IPS-18a (cell line): ENCODE measurements around the gene TBC1D10B.

Experiments
- H3K27ac ChIP-seq: one replicate; pipeline ENCODE4 v1.5.1; 2013; ENCODE audit warnings: low read length
- H3K27me3 ChIP-seq: one replicate; pipeline ENCODE4 v1.6.1; 2013; ENCODE audit warnings: mild to moderate bottlenecking, low read length; ENCODE audit not compliant: control insufficient read depth, insufficient read depth
- H3K36me3 ChIP-seq: one replicate; pipeline ENCODE4 v1.6.1; 2013; ENCODE audit warnings: low read depth, low read length; ENCODE audit not compliant: control insufficient read depth
- H3K4me1 ChIP-seq: one replicate; pipeline ENCODE4 v1.6.1; 2013; ENCODE audit warnings: low read depth, low read length; ENCODE audit not compliant: control insufficient read depth
- H3K4me3 ChIP-seq: one replicate; pipeline ENCODE4 v1.5.1; 2013; ENCODE audit warnings: low read length
- H3K9ac ChIP-seq: one replicate; pipeline ENCODE4 v1.6.1; 2013; ENCODE audit warnings: mild to moderate bottlenecking, low read length, moderate library complexity
- H3K9me3 ChIP-seq: one replicate; pipeline ENCODE4 v1.6.1; 2013; ENCODE audit warnings: low read depth, low read length; ENCODE audit not compliant: control insufficient read depth

The TBC1D10B gene

GRCh38 chr16:30368122-30368791 is 2.0 kb downstream of the TBC1D10B start:
- Histone ChIP-seq H3K4me3 (peak overlapping the region; percentile 50), H3K27ac (no peak overlapping the region), H3K36me3 (peaks cover 3% of the 10 kb centered on the region), H3K9ac (no peak overlapping the region), H3K9me3 (no peaks in the 10 kb centered on the region), H3K27me3 (no peaks in the 10 kb centered on the region), H3K4me1 (peaks cover 9% of the 10 kb centered on the region)

- no peaks in the 10 kb centered on the region for H3K27me3 ChIP-seq
- H3K4me3 ChIP-seq = peak overlapping the region; percentile 50
- H3K27ac ChIP-seq = no peak overlapping the region
- H3K4me1 ChIP-seq = peaks cover 9% of the 10 kb centered on the region
- no peaks in the 10 kb centered on the region for H3K9me3 ChIP-seq
- H3K9ac ChIP-seq = no peak overlapping the region
- H3K36me3 ChIP-seq = peaks cover 3% of the 10 kb centered on the region
Measured at GRCh38 chr16:30367349-30368009, 2.8 kb downstream of the TBC1D10B start.

- Histone ChIP-seq H3K27me3 (no peaks in the 10 kb centered on the region), H3K9ac (no peak overlapping the region), H3K4me1 (peaks cover 7% of the 10 kb centered on the region), H3K36me3 (peaks cover 3% of the 10 kb centered on the region), H3K4me3 (no peak overlapping the region), H3K9me3 (no peaks in the 10 kb centered on the region), H3K27ac (no peak overlapping the region)
Measured at GRCh38 chr16:30366511-30366910, 3.8 kb downstream of the TBC1D10B start.

GRCh38 chr16:30365200-30365599 is 5.1 kb downstream of the TBC1D10B start:
- H3K27me3 ChIP-seq = no peaks in the 10 kb centered on the region
- H3K9me3 ChIP-seq = no peaks in the 10 kb centered on the region
- peaks cover 3% of the 10 kb centered on the region for H3K36me3 ChIP-seq
- H3K4me3 ChIP-seq = no peak overlapping the region
- no peak overlapping the region for H3K9ac ChIP-seq
- H3K4me1 ChIP-seq = peaks cover 5% of the 10 kb centered on the region
- no peak overlapping the region for H3K27ac ChIP-seq

DNA sequence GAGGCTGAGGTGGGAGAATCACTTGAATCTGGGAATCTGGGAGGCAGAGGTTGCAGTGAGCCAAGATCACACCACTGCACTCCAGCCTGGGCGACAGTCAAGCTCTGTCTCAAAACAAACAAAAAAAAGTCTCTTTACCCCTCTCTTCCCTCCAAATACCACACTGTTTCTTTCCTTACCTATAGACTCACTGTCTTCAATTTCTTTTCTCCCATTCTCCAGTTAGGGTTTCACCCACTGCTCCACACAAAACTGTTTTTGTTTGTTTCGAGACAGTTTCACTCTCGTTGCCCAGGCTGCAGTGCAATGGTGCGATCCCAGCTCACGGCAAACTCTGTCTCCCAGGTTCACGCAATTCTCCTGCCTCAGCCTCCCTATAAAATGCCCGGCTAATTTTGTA is 9.1 kb downstream of the TBC1D10B start:
- no peaks in the 10 kb centered on the region for H3K4me1 ChIP-seq
- H3K27ac ChIP-seq = no peak overlapping the region
- peaks cover 3% of the 10 kb centered on the region for H3K36me3 ChIP-seq
- no peaks in the 10 kb centered on the region for H3K27me3 ChIP-seq
- no peak overlapping the region for H3K9ac ChIP-seq
- H3K9me3 ChIP-seq = no peaks in the 10 kb centered on the region
- H3K4me3 ChIP-seq = no peak overlapping the region

GRCh38 chr16:30359871-30360170 is 10.5 kb downstream of the TBC1D10B start:
- Histone ChIP-seq H3K9ac (no peak overlapping the region), H3K36me3 (no peaks in the 10 kb centered on the region), H3K9me3 (no peaks in the 10 kb centered on the region), H3K27ac (no peak overlapping the region), H3K4me1 (no peaks in the 10 kb centered on the region), H3K27me3 (no peaks in the 10 kb centered on the region), H3K4me3 (no peak overlapping the region)

GRCh38 chr16:30358990-30359870 is 11.1 kb downstream of the TBC1D10B start:
- no peaks in the 10 kb centered on the region for H3K9me3 ChIP-seq
- H3K27me3 ChIP-seq = no peaks in the 10 kb centered on the region
- H3K4me3 ChIP-seq = no peak overlapping the region
- H3K9ac ChIP-seq = no peak overlapping the region
- H3K4me1 ChIP-seq = no peaks in the 10 kb centered on the region
- no peak overlapping the region for H3K27ac ChIP-seq
- H3K36me3 ChIP-seq = no peaks in the 10 kb centered on the region

- Histone ChIP-seq H3K36me3 (no peaks in the 10 kb centered on the region), H3K27me3 (no peaks in the 10 kb centered on the region), H3K27ac (no peak overlapping the region), H3K4me1 (peaks cover 4% of the 10 kb centered on the region), H3K4me3 (no peak overlapping the region), H3K9ac (no peak overlapping the region), H3K9me3 (no peaks in the 10 kb centered on the region)
Measured at GRCh38 chr16:30358577-30358936, 11.7 kb downstream of the TBC1D10B start.

GRCh38 chr16:30357715-30358576 is 12.3 kb downstream of the TBC1D10B start:
- H3K27ac ChIP-seq = no peak overlapping the region
- H3K27me3 ChIP-seq = no peaks in the 10 kb centered on the region

DNA sequence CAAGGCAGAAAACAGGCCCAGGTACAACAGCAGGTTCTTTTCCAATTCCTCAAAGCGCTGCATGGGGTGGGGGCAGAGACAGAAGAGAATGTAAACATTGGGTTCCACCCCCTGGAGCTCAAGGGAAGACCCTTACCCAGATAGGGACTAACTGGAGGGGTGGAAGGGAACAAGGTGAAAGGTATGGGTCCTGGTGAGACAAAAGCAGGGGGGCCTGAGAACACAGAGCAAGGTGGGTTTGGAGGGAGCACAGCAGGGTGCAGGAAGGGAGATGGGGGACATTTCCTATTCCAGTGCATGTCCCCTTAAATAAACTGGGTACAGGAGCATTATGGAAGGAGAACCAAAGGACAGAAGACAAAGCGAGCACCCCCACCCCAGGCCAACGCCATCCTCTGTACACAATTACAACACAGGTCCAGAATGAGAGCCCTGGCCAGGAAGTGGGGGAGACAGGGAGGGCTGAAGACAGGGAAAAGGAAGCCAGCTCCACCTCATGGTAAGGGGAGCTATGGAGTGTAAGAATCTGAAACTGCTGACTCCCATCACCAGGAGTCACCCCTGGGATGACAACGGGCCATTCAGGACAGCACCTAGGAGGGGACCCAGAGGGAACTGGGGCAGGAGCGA is 13.1 kb downstream of the TBC1D10B start:
- no peak overlapping the region for H3K27ac ChIP-seq
- H3K9ac ChIP-seq = no peak overlapping the region
- no peaks in the 10 kb centered on the region for H3K27me3 ChIP-seq
- H3K4me1 ChIP-seq = peaks cover 4% of the 10 kb centered on the region
- no peaks in the 10 kb centered on the region for H3K9me3 ChIP-seq
- peaks cover 12% of the 10 kb centered on the region for H3K36me3 ChIP-seq
- no peak overlapping the region for H3K4me3 ChIP-seq

More at GRCh38 chr16:30357715-30358576, 12.3 kb downstream of the TBC1D10B start:
- Histone ChIP-seq H3K36me3 (peaks cover 5% of the 10 kb centered on the region), H3K9ac (no peak overlapping the region), H3K4me1 (peaks cover 4% of the 10 kb centered on the region), H3K9me3 (no peaks in the 10 kb centered on the region), H3K4me3 (no peak overlapping the region)
